ENCODE results near the gene ZNF438.
"Not testable (repeated sequence)": the region's sequence is repeated elsewhere in the genome, so short reads cannot be mapped to it uniquely, and the experiment has no call there.

The ZNF438 gene

GRCh38 chr10:31041011-31041410 lies 9.3 kb upstream of the ZNF438 start:
- DNase-seq: no peak

- DNase-seq: not testable (repeated sequence)
Observed at GRCh38 chr10:31039006-31039405, 7.3 kb upstream of the ZNF438 start.

- no peak for DNase-seq
Observed at GRCh38 chr10:31037749-31038148, 6.1 kb upstream of the ZNF438 start.

- DNase-seq: no peak
Observed at GRCh38 chr10:31036209-31036608, 4.5 kb upstream of the ZNF438 start.

GRCh38 chr10:31035266-31035798 lies 3.7 kb upstream of the ZNF438 start:
- DNase-seq: no peak

GRCh38 chr10:31034098-31034909 lies 2.6 kb upstream of the ZNF438 start:
- no peak for DNase-seq

GRCh38 chr10:31033147-31033546 lies 1.5 kb upstream of the ZNF438 start:
- DNase-seq: no peak

- DNase-seq: peak; percentile 57 to 95 (median 90)
Observed at GRCh38 chr10:31032258-31033132, 830 bp upstream of the ZNF438 start.

GRCh38 chr10:31031205-31031557 lies 484 bp downstream of the ZNF438 start:
- DNase-seq: peak in 3 of 14 donors; percentile 53 to 61 (median 54)

- no peak for DNase-seq
Observed at GRCh38 chr10:31030800-31031199, 865 bp downstream of the ZNF438 start.

- no peak for DNase-seq
Observed at GRCh38 chr10:31030260-31030659, 1.4 kb downstream of the ZNF438 start.

GRCh38 chr10:31028081-31028480 lies 3.6 kb downstream of the ZNF438 start:
- no peak for DNase-seq

- DNase-seq: not testable (repeated sequence)
Observed at GRCh38 chr10:31026279-31026678, 5.4 kb downstream of the ZNF438 start.

GRCh38 chr10:31025142-31025541 lies 6.5 kb downstream of the ZNF438 start:
- DNase-seq: no peak

- DNase-seq: no peak
Observed at GRCh38 chr10:31023558-31023957, 8.1 kb downstream of the ZNF438 start.

GRCh38 chr10:31020209-31020608 lies 11.5 kb downstream of the ZNF438 start:
- no peak for DNase-seq

- DNase-seq: no peak
Observed at GRCh38 chr10:31018962-31019361, 12.7 kb downstream of the ZNF438 start.

GRCh38 chr10:31018356-31018750 lies 13.3 kb downstream of the ZNF438 start:
- DNase-seq: no peak

- DNase-seq: no peak
Observed at GRCh38 chr10:31017534-31018355, 13.9 kb downstream of the ZNF438 start.

- DNase-seq: no peak
Observed at GRCh38 chr10:31014161-31014875, 17.3 kb downstream of the ZNF438 start.

- no peak for DNase-seq
Observed at GRCh38 chr10:31013331-31013730, 18.3 kb downstream of the ZNF438 start.

GRCh38 chr10:31011665-31012022 lies 20.0 kb downstream of the ZNF438 start:
- no peak for DNase-seq

Data from C1 segment of cervical spinal cord (tissue), 14 donors.